Hepatocyte (in vitro differentiated cells): ENCODE data around the gene ITGA11. TPM values are rescaled to one million over a fixed set of nuclear protein-coding genes. Genes with fewer than 3 reads are reported as not detected.

ENCODE experiments used
- DNase-seq: peaks from one replicate; pipeline ENCODE4 v3.0.0-alpha.2; 2016; ENCODE audit warnings: low spot score
- H2AFZ ChIP-seq: fragments of 200-600 bp; sonication (generic); 2 replicates; pipeline ENCODE4 v1.6.0; 2016; ENCODE audit warnings: antibody characterized with exemption, mild to moderate bottlenecking
- H3K27ac ChIP-seq: fragments of 200-600 bp; sonication (generic); 2 replicates; pipeline ENCODE4 v1.5.1; 2016; ENCODE audit warnings: mild to moderate bottlenecking
- H3K27me3 ChIP-seq: fragments of 200-600 bp; sonication (generic); 2 replicates; pipeline ENCODE4 v1.6.1; 2016
- H3K36me3 ChIP-seq: fragments of 200-600 bp; sonication (generic); replicated peaks from 2 replicates; pipeline ENCODE4 v1.5.1; 2016; ENCODE audit warnings: low read depth; ENCODE audit not compliant: insufficient read depth
- H3K4me1 ChIP-seq: fragments of 200-600 bp; sonication (generic); 2 replicates; pipeline ENCODE4 v1.5.1; 2016; ENCODE audit warnings: mild to moderate bottlenecking, moderate library complexity; ENCODE audit not compliant: insufficient read depth
- H3K4me2 ChIP-seq: fragments of 200-600 bp; sonication (generic); 2 replicates; pipeline ENCODE4 v1.6.0; 2016
- H3K4me3 ChIP-seq: fragments of 200-600 bp; sonication (generic); 2 replicates; pipeline ENCODE4 v1.5.1; 2016; ENCODE audit warnings: mild to moderate bottlenecking
- H3K79me2 ChIP-seq: fragments of 200-600 bp; sonication (generic); 2 replicates; pipeline ENCODE4 v1.6.0; 2017; ENCODE audit warnings: mild to moderate bottlenecking
- H3K9me2 ChIP-seq: fragments of 200-600 bp; sonication (generic); replicated peaks from 2 replicates; pipeline ENCODE4 v1.6.0; 2017; ENCODE audit warnings: mild to moderate bottlenecking; ENCODE audit not compliant: insufficient read depth
- H3K9me3 ChIP-seq: fragments of 200-600 bp; sonication (generic); 2 replicates; pipeline ENCODE4 v1.5.1; 2016; ENCODE audit warnings: low read depth, mild to moderate bottlenecking
- H4K20me1 ChIP-seq: fragments of 200-600 bp; sonication (generic); 2 replicates; pipeline ENCODE4 v1.6.0; 2016; ENCODE audit warnings: mild to moderate bottlenecking; ENCODE audit not compliant: insufficient read depth, poor library complexity, severe bottlenecking
- EZH2 ChIP-seq: fragments of 200-600 bp; sonication (generic); IDR thresholded peaks from 2 replicates; pipeline ENCODE4 v1.6.1; 2016; ENCODE audit warnings: antibody characterized with exemption, mild to moderate bottlenecking, borderline replicate concordance
- EZH2phosphoT487 ChIP-seq: fragments of 200-600 bp; sonication (generic); IDR thresholded peaks from one replicate; pipeline ENCODE4 v1.6.1; 2018; ENCODE audit warnings: antibody characterized with exemption, mild to moderate bottlenecking, low read depth, moderate library complexity; ENCODE audit not compliant: unreplicated experiment, severe bottlenecking
- WGBS: methylation state at CpG from one replicate; pipeline ENCODE4 v1.1.6; 2016; ENCODE audit warnings: low lambda C conversion rate; ENCODE audit errors: missing lambda C conversion rate; 5-methylcytosine and 5-hydroxymethylcytosine counted together
- polyA plus RNA-seq: library from polyadenylated mRNA; unstranded; fragments of >200 nt; fragmentation: Nextera tagmentation; extraction: Ambion mirVana; gene quantifications from 2 replicates; pipeline ENCODE4 v1.2.1, GENCODE V29; 2016
- total RNA-seq: library from RNA; depleted of rRNA; stranded (reverse); fragments of >200 nt; gene quantifications from 2 replicates; pipeline ENCODE4 v1.2.3, GENCODE V29; 2014
- TF ChIP-seq, protein P1 (sequence below): fragments of 200-600 bp; sonication (generic); IDR thresholded peaks from 2 replicates; pipeline ENCODE4 v1.5.1; 2016; ENCODE audit warnings: antibody characterized with exemption, mild to moderate bottlenecking; ENCODE audit not compliant: poor library complexity

Gene ITGA11
- total and polyA plus RNA-seq, 2 experiments from 2014 or later = 9.7 to 19.6 TPM

DNA sequence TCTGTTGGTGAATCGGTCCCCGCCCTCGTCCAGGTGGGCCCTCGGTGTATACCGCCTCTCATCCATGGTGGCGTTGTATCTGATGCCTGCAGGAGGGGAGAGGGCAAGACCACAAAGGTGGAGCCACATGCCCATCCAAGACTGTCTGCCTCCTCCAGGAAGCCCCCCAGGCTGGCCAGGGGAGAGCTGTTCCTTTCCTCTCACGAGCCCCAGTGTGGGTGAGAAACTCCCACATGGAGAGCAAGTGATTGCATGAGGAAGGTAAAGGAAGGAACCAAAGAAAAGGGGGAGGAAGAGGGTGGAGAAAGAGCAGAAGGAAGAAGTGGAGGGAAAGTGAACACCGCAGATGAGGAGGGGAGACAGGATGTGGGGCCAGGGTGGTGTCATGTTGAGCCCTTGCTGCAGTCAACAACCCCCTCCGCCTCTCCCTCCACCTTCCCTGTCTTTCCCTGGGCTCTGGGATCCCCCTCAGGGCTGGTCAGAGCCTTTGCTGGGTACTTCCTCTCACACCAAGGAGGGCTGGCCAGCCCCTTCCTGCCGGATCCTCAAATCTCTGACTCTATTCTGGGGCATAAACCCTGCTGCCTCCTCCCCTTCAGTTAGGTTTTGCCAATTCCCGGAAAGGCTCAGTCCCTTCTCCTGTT is 105.1 kb downstream of the ITGA11 start:
- 83% methylated on average over 11 of the region's 11 CpGs for WGBS
- Histone ChIP-seq H3K9me3 (no peaks in the 10 kb centered on the region), H3K4me2 (no peak overlapping the region), H3K27ac (no peak overlapping the region), H3K79me2 (no peaks in the 10 kb centered on the region), H3K9me2 (no peaks in the 10 kb centered on the region), H3K4me1 (no peaks in the 10 kb centered on the region), H3K36me3 (no peaks in the 10 kb centered on the region), H3K27me3 (no peaks in the 10 kb centered on the region), H4K20me1 (no peaks in the 10 kb centered on the region), H3K4me3 (no peak overlapping the region), H2AFZ (no peak overlapping the region)
- TF ChIP-seq, protein P1, sequence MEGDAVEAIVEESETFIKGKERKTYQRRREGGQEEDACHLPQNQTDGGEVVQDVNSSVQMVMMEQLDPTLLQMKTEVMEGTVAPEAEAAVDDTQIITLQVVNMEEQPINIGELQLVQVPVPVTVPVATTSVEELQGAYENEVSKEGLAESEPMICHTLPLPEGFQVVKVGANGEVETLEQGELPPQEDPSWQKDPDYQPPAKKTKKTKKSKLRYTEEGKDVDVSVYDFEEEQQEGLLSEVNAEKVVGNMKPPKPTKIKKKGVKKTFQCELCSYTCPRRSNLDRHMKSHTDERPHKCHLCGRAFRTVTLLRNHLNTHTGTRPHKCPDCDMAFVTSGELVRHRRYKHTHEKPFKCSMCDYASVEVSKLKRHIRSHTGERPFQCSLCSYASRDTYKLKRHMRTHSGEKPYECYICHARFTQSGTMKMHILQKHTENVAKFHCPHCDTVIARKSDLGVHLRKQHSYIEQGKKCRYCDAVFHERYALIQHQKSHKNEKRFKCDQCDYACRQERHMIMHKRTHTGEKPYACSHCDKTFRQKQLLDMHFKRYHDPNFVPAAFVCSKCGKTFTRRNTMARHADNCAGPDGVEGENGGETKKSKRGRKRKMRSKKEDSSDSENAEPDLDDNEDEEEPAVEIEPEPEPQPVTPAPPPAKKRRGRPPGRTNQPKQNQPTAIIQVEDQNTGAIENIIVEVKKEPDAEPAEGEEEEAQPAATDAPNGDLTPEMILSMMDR = no peak
- TF ChIP-seq EZH2 (no peak), EZH2phosphoT487 (no peak)
- DNase-seq = no peak

GRCh38 chr15:68325726-68326125 is 106.2 kb downstream of the ITGA11 start:
- DNase-seq = no peak
- Histone ChIP-seq H3K27me3 (no peaks in the 10 kb centered on the region), H3K9me2 (no peaks in the 10 kb centered on the region), H3K9me3 (no peaks in the 10 kb centered on the region), H3K36me3 (no peaks in the 10 kb centered on the region), H3K27ac (no peak overlapping the region), H3K4me1 (no peaks in the 10 kb centered on the region), H3K4me3 (no peak overlapping the region), H2AFZ (no peak overlapping the region), H3K4me2 (no peak overlapping the region), H4K20me1 (no peaks in the 10 kb centered on the region), H3K79me2 (no peaks in the 10 kb centered on the region)
- TF ChIP-seq EZH2 (no peak), EZH2phosphoT487 (no peak)
- TF ChIP-seq, protein P1 = no peak
- 91% methylated on average over 4 of the region's 4 CpGs for WGBS

- no peaks in the 10 kb centered on the region for H3K4me1 ChIP-seq
- TF ChIP-seq EZH2phosphoT487 (no peak), EZH2 (no peak)
- TF ChIP-seq, protein P1 = no peak
- H3K9me2 ChIP-seq = no peaks in the 10 kb centered on the region
- H3K9me3 ChIP-seq = no peaks in the 10 kb centered on the region
- no peaks in the 10 kb centered on the region for H3K79me2 ChIP-seq
- no peak overlapping the region for H2AFZ ChIP-seq
- H4K20me1 ChIP-seq = no peaks in the 10 kb centered on the region
- no peaks in the 10 kb centered on the region for H3K27me3 ChIP-seq
- no peak for DNase-seq
- no peak overlapping the region for H3K4me2 ChIP-seq
- no peak overlapping the region for H3K4me3 ChIP-seq
- WGBS = 83% methylated on average over 9 of the region's 9 CpGs
- no peaks in the 10 kb centered on the region for H3K36me3 ChIP-seq
- H3K27ac ChIP-seq = no peak overlapping the region
Observed at GRCh38 chr15:68322796-68323195, 109.2 kb downstream of the ITGA11 start.
